ENCODE measurements around the gene FMNL3. TPM values are rescaled to one million over a fixed set of nuclear protein-coding genes. Genes with fewer than 3 reads are reported as not detected.

The FMNL3 gene
- total RNA-seq, 1 donor, result 24.6 TPM

- Histone ChIP-seq H3K36me3 (ENCODE audit: insufficient read depth, low read length) (no peaks in the 10 kb centered on the region), H3K27ac (ENCODE audit: low read depth, low read length) (no peak overlapping the region), H4K20me1 (ENCODE audit: insufficient read depth, low read length) (no peaks in the 10 kb centered on the region), H3K27me3 (ENCODE audit: insufficient read depth, low read length) (no peaks in the 10 kb centered on the region), H3K9me3 (ENCODE audit: low read depth, low read length) (no peaks in the 10 kb centered on the region), H3K4me2 (ENCODE audit: insufficient read depth, low read length) (no peak overlapping the region), H3K79me2 (ENCODE audit: insufficient read depth, low read length) (no peaks in the 10 kb centered on the region), H3K4me1 (ENCODE audit: insufficient read depth, low read length) (no peaks in the 10 kb centered on the region), H2AFZ (ENCODE audit: low read length) (no peak overlapping the region), H3K4me3 (ENCODE audit: insufficient read depth, low read length) (no peak overlapping the region)
- TF ChIP-seq CTCF (IDR thresholded peaks at IDR 0.05; ENCODE audit: extremely low read depth, low read depth, low read length), result no peak
- no peak for DNase-seq (ENCODE audit: insufficient read length, low spot score, missing footprints)
Observed at GRCh38 chr12:49603721-49604120, 103.5 kb downstream of the FMNL3 start.

GRCh38 chr12:49599961-49600360, 107.2 kb downstream of the FMNL3 start:
- H2AFZ ChIP-seq (ENCODE audit: low read length), result no peak overlapping the region
- TF ChIP-seq CTCF (IDR thresholded peaks at IDR 0.05; ENCODE audit: extremely low read depth, low read depth, low read length), result no peak
- no peaks in the 10 kb centered on the region for H3K9me3 ChIP-seq (ENCODE audit: low read depth, low read length)
- H3K79me2 ChIP-seq (ENCODE audit: insufficient read depth, low read length), result no peaks in the 10 kb centered on the region
- H4K20me1 ChIP-seq (ENCODE audit: insufficient read depth, low read length), result no peaks in the 10 kb centered on the region
- H3K36me3 ChIP-seq (ENCODE audit: insufficient read depth, low read length), result peaks cover 3% of the 10 kb centered on the region
- H3K4me3 ChIP-seq (ENCODE audit: insufficient read depth, low read length), result no peak overlapping the region
- no peaks in the 10 kb centered on the region for H3K27me3 ChIP-seq (ENCODE audit: insufficient read depth, low read length)
- H3K4me2 ChIP-seq (ENCODE audit: insufficient read depth, low read length), result no peak overlapping the region
- no peak overlapping the region for H3K27ac ChIP-seq (ENCODE audit: low read depth, low read length)
- no peak for DNase-seq (ENCODE audit: insufficient read length, low spot score, missing footprints)
- H3K4me1 ChIP-seq (ENCODE audit: insufficient read depth, low read length), result no peaks in the 10 kb centered on the region

- H3K27me3 ChIP-seq (ENCODE audit: insufficient read depth, low read length), result no peaks in the 10 kb centered on the region
Observed at GRCh38 chr12:49598527-49598926, 108.7 kb downstream of the FMNL3 start.

More at GRCh38 chr12:49598527-49598926, 108.7 kb downstream of the FMNL3 start:
- H3K4me1 ChIP-seq (ENCODE audit: insufficient read depth, low read length), result no peaks in the 10 kb centered on the region
- peaks cover 3% of the 10 kb centered on the region for H3K36me3 ChIP-seq (ENCODE audit: insufficient read depth, low read length)
- TF ChIP-seq CTCF (IDR thresholded peaks at IDR 0.05; ENCODE audit: extremely low read depth, low read depth, low read length), result no peak
- H2AFZ ChIP-seq (ENCODE audit: low read length), result no peak overlapping the region
- no peak overlapping the region for H3K4me3 ChIP-seq (ENCODE audit: insufficient read depth, low read length)
- H3K9me3 ChIP-seq (ENCODE audit: low read depth, low read length), result no peaks in the 10 kb centered on the region
- no peaks in the 10 kb centered on the region for H3K79me2 ChIP-seq (ENCODE audit: insufficient read depth, low read length)
- no peaks in the 10 kb centered on the region for H4K20me1 ChIP-seq (ENCODE audit: insufficient read depth, low read length)
- no peak overlapping the region for H3K27ac ChIP-seq (ENCODE audit: low read depth, low read length)
- H3K4me2 ChIP-seq (ENCODE audit: insufficient read depth, low read length), result no peak overlapping the region
- DNase-seq (ENCODE audit: insufficient read length, low spot score, missing footprints), result no peak
